Thoracic aorta (tissue), 2 donors: ENCODE data around the gene VASN. TPM values are rescaled to one million over a fixed set of nuclear protein-coding genes. Genes with fewer than 3 reads are reported as not detected.

Experiments
- ATAC-seq: fragments of 150-250 bp; one replicate; pipeline ENCODE4 v1.8.0; 2017; ENCODE audit warnings: low read depth; ENCODE audit not compliant: insufficient number of reproducible peaks, low FRiP score
- DNase-seq: peaks from one replicate; pipeline ENCODE4 v3.0.0-alpha.2; 2020; ENCODE audit warnings: low spot score
- H3K27ac ChIP-seq, 2 donors: fragments of 200-600 bp; sonication (generic); 1 replicate in 1 of 2; 2 replicates in 1 of 2; pipeline ENCODE4 v1.5.1; 2016; ENCODE audit warnings: mild to moderate bottlenecking in 2 of 2, moderate library complexity in 2 of 2
- H3K27me3 ChIP-seq: fragments of 200-600 bp; sonication (generic); replicated peaks from 2 replicates; pipeline ENCODE4 v1.6.0; 2016; ENCODE audit warnings: mild to moderate bottlenecking; ENCODE audit not compliant: insufficient read depth
- H3K36me3 ChIP-seq: fragments of 200-600 bp; sonication (generic); one replicate; pipeline ENCODE4 v1.5.1; 2016
- H3K4me1 ChIP-seq, 2 donors: fragments of 200-600 bp; sonication (generic); 1 replicate in 1 of 2; 2 replicates in 1 of 2; pipeline versions ENCODE4 v1.5.1 to v1.6.0; 2016; ENCODE audit warnings: low read depth in 2 of 2, mild to moderate bottlenecking in 1 of 2; ENCODE audit not compliant: control insufficient read depth in 1 of 2
- H3K4me3 ChIP-seq: fragments of 200-600 bp; sonication (generic); 2 replicates; pipeline ENCODE4 v1.5.1; 2016; ENCODE audit warnings: mild to moderate bottlenecking
- H3K9me3 ChIP-seq: fragments of 200-600 bp; sonication (generic); 2 replicates; pipeline ENCODE4 v1.5.1; 2016
- total RNA-seq, 2 donors: library from RNA; depleted of rRNA; stranded (reverse); fragments of >200 nt; gene quantifications; one replicate each; pipeline versions ENCODE4 v1.1.0 to v1.2.3, GENCODE V29; 2016
- TF ChIP-seq, protein P1 (sequence below): fragments of 200-600 bp; sonication (generic); IDR thresholded peaks from one replicate; pipeline ENCODE4 v1.5.1; 2019; ENCODE audit warnings: antibody characterized with exemption

VASN gene
- total RNA-seq, 2 donors from 2014 or later: 197 to 217 TPM

GRCh38 chr16:4338712-4339299 lies 32.8 kb upstream of the VASN start:
- TF ChIP-seq, protein P1, sequence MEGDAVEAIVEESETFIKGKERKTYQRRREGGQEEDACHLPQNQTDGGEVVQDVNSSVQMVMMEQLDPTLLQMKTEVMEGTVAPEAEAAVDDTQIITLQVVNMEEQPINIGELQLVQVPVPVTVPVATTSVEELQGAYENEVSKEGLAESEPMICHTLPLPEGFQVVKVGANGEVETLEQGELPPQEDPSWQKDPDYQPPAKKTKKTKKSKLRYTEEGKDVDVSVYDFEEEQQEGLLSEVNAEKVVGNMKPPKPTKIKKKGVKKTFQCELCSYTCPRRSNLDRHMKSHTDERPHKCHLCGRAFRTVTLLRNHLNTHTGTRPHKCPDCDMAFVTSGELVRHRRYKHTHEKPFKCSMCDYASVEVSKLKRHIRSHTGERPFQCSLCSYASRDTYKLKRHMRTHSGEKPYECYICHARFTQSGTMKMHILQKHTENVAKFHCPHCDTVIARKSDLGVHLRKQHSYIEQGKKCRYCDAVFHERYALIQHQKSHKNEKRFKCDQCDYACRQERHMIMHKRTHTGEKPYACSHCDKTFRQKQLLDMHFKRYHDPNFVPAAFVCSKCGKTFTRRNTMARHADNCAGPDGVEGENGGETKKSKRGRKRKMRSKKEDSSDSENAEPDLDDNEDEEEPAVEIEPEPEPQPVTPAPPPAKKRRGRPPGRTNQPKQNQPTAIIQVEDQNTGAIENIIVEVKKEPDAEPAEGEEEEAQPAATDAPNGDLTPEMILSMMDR: no peak
- Histone ChIP-seq H3K4me1 (peaks cover 0 to 12% of the 10 kb centered on the region in 2 donors), H3K9me3 (no peaks in the 10 kb centered on the region), H3K27ac (peak overlapping the region in 1 of 2 donors; percentile 12), H3K36me3 (peaks cover 42% of the 10 kb centered on the region), H3K27me3 (no peaks in the 10 kb centered on the region), H3K4me3 (no peak overlapping the region)
- no peak for DNase-seq
- ATAC-seq: no peak

- Histone ChIP-seq H3K36me3 (peaks cover 40% of the 10 kb centered on the region), H3K4me1 (peaks cover 0 to 12% of the 10 kb centered on the region in 2 donors), H3K27ac (peak overlapping the region in 1 of 2 donors; percentile 12), H3K9me3 (no peaks in the 10 kb centered on the region), H3K27me3 (no peaks in the 10 kb centered on the region), H3K4me3 (no peak overlapping the region)
- DNase-seq (no peak), ATAC-seq (no peak)
- TF ChIP-seq, protein P1: no peak
Observed at GRCh38 chr16:4339455-4339854, 32.2 kb upstream of the VASN start.

GRCh38 chr16:4339909-4340308 lies 31.7 kb upstream of the VASN start:
- no peak for ATAC-seq
- H3K36me3 ChIP-seq: peaks cover 36% of the 10 kb centered on the region
- no peak overlapping the region for H3K4me3 ChIP-seq
- H3K27me3 ChIP-seq: no peaks in the 10 kb centered on the region
- H3K9me3 ChIP-seq: no peaks in the 10 kb centered on the region
- peaks cover 0 to 12% of the 10 kb centered on the region in 2 donors for H3K4me1 ChIP-seq
- no peak for DNase-seq
- TF ChIP-seq, protein P1: no peak
- H3K27ac ChIP-seq: no peak overlapping the region

GRCh38 chr16:4340443-4340842 lies 31.2 kb upstream of the VASN start:
- peaks cover 0 to 12% of the 10 kb centered on the region in 2 donors for H3K4me1 ChIP-seq
- no peak for ATAC-seq
- no peak overlapping the region for H3K27ac ChIP-seq
- DNase-seq: no peak
- no peaks in the 10 kb centered on the region for H3K27me3 ChIP-seq
- H3K4me3 ChIP-seq: no peak overlapping the region
- H3K36me3 ChIP-seq: peaks cover 30% of the 10 kb centered on the region
- no peaks in the 10 kb centered on the region for H3K9me3 ChIP-seq
- TF ChIP-seq, protein P1: no peak

DNA sequence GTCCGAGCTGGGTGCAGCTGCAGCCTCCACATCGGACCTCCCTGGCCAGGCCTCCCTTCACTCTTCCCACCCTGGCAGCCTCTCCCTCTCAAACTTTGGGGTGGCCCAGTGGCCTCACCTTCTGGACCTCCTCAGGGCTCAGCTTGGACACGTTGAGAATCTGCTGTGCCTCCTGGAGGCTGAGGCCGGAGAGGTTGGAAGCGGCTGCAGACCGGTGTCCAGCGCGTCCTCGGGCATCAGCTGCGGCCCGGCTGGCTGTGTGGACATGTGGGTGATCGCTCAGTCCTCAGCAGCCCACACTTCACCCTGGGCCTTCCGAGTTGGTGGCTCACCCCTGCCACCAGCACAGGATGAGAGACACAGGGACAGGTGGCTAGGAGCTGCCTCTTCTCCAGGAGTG lies 30.4 kb upstream of the VASN start:
- no peak overlapping the region for H3K4me3 ChIP-seq
- no peaks in the 10 kb centered on the region for H3K27me3 ChIP-seq
- TF ChIP-seq, protein P1: no peak
- ATAC-seq: no peak
- no peak overlapping the region for H3K27ac ChIP-seq
- no peaks in the 10 kb centered on the region for H3K9me3 ChIP-seq
- no peak for DNase-seq
- H3K4me1 ChIP-seq: peaks cover 0 to 12% of the 10 kb centered on the region in 2 donors
- peaks cover 23% of the 10 kb centered on the region for H3K36me3 ChIP-seq
